Right renal cortex interstitium (tissue), 3 donors: ENCODE measurements around the gene NAV2. TPM values are rescaled to one million over a fixed set of nuclear protein-coding genes. Genes with fewer than 3 reads are reported as not detected.

ENCODE experiments used
- DNase-seq, 3 donors: peaks; one replicate each; pipeline ENCODE4 v3.0.0-alpha.2; 2013; ENCODE audit warnings: low read depth in 3 of 3, low spot score in 2 of 3
- polyA plus RNA-seq, 3 donors: library from polyadenylated mRNA; unstranded; fragments of 120-200 nt; gene quantifications; one replicate each; pipeline ENCODE4 v1.2.1, GENCODE V29; 2013; ENCODE audit not compliant: insufficient read length in 3 of 3

NAV2 gene
- polyA plus RNA-seq, 3 donors, result 32.9 to 38.0 (median 34.6) TPM

GRCh38 chr11:19739872-19740271, 27.2 kb downstream of the NAV2 start:
- no peak for DNase-seq

- DNase-seq, result no peak
Observed at GRCh38 chr11:19740586-19740985, 27.9 kb downstream of the NAV2 start.

GRCh38 chr11:19742588-19743292, 30.1 kb downstream of the NAV2 start:
- peak; percentile 36 to 63 (median 46) for DNase-seq

GRCh38 chr11:19743622-19744021, 31.0 kb downstream of the NAV2 start:
- DNase-seq, result no peak

GRCh38 chr11:19744130-19744529, 31.5 kb downstream of the NAV2 start:
- no peak for DNase-seq

- DNase-seq, result no peak
Observed at GRCh38 chr11:19746086-19746485, 33.4 kb downstream of the NAV2 start.

GRCh38 chr11:19747634-19748033, 35.0 kb downstream of the NAV2 start:
- no peak for DNase-seq

GRCh38 chr11:19751055-19751454, 38.4 kb downstream of the NAV2 start:
- no peak for DNase-seq

GRCh38 chr11:19753451-19754106, 40.9 kb downstream of the NAV2 start:
- DNase-seq, result no peak

GRCh38 chr11:19756675-19757475, 44.2 kb downstream of the NAV2 start:
- DNase-seq, result no peak

GRCh38 chr11:19759389-19759788, 46.8 kb downstream of the NAV2 start:
- no peak for DNase-seq

GRCh38 chr11:19762266-19762665, 49.6 kb downstream of the NAV2 start:
- DNase-seq, result no peak

- DNase-seq, result no peak
Observed at GRCh38 chr11:19763330-19763729, 50.7 kb downstream of the NAV2 start.

- DNase-seq, result no peak
Observed at GRCh38 chr11:19766206-19766605, 53.6 kb downstream of the NAV2 start.

- no peak for DNase-seq
Observed at GRCh38 chr11:19766810-19767209, 54.2 kb downstream of the NAV2 start.

- DNase-seq, result no peak
Observed at GRCh38 chr11:19767627-19768151, 55.1 kb downstream of the NAV2 start.

- no peak for DNase-seq
Observed at GRCh38 chr11:19768197-19768596, 55.6 kb downstream of the NAV2 start.

- no peak for DNase-seq
Observed at GRCh38 chr11:19768815-19769214, 56.2 kb downstream of the NAV2 start.

GRCh38 chr11:19769820-19770219, 57.2 kb downstream of the NAV2 start:
- no peak for DNase-seq

GRCh38 chr11:19770277-19770676, 57.6 kb downstream of the NAV2 start:
- no peak for DNase-seq

GRCh38 chr11:19771463-19771862, 58.8 kb downstream of the NAV2 start:
- no peak for DNase-seq
